BE2C (cell line): ENCODE results near the gene BARHL1.

Experiments
- DNase-seq: peaks from one replicate; pipeline ENCODE4 v3.0.0-alpha.2; 2020
- H3K27me3 ChIP-seq: fragments of 250-450 bp; sonication (Bioruptor Pico); 2 replicates; pipeline ENCODE4 v1.5.1; 2020; ENCODE audit warnings: mild to moderate bottlenecking
- H3K36me3 ChIP-seq: fragments of 250-450 bp; sonication (Bioruptor Pico); 2 replicates; pipeline ENCODE4 v1.5.1; 2020; ENCODE audit warnings: mild to moderate bottlenecking
- H3K4me1 ChIP-seq: fragments of 250-450 bp; sonication (Bioruptor Pico); 2 replicates; pipeline ENCODE4 v1.5.1; 2020
- H3K4me3 ChIP-seq: 2 replicates; pipeline ENCODE4 v1.5.1; 2011; ENCODE audit warnings: low read depth, low read length
- H3K9me3 ChIP-seq: fragments of 250-450 bp; sonication (Bioruptor Pico); 2 replicates; pipeline ENCODE4 v1.5.1; 2020
- TF ChIP-seq, protein P1 (sequence below): IDR thresholded peaks from 2 replicates; pipeline ENCODE4 v1.5.1; 2012; ENCODE audit warnings: mild to moderate bottlenecking, low read depth, low read length

Gene BARHL1

DNA sequence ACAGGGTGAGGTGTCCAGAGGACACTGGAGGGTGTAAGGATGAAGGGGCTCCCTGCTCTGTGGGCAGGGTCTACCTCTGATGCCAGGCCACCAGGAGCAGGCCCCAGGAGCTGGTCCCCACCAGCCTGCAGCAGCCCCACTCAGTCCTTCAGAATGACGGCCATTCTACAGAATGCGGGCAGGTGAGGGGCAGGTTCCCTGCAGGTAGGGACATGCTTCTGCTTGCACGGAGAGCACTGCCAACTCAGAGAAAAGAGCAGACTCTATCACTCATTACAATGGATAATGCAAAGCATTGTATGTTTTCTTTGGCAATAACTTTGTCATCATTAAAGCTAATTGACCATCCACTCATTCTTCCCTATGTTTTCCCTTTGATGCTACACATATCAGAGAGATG lies 48.4 kb downstream of the BARHL1 start:
- DNase-seq: no peak
- no peak overlapping the region for H3K4me3 ChIP-seq
- H3K4me1 ChIP-seq: no peaks in the 10 kb centered on the region; the same call in 1 of the 2 replicates
- H3K9me3 ChIP-seq: no peaks in the 10 kb centered on the region
- no peaks in the 10 kb centered on the region for H3K27me3 ChIP-seq
- peaks cover 46% of the 10 kb centered on the region for H3K36me3 ChIP-seq
- TF ChIP-seq, protein P1, sequence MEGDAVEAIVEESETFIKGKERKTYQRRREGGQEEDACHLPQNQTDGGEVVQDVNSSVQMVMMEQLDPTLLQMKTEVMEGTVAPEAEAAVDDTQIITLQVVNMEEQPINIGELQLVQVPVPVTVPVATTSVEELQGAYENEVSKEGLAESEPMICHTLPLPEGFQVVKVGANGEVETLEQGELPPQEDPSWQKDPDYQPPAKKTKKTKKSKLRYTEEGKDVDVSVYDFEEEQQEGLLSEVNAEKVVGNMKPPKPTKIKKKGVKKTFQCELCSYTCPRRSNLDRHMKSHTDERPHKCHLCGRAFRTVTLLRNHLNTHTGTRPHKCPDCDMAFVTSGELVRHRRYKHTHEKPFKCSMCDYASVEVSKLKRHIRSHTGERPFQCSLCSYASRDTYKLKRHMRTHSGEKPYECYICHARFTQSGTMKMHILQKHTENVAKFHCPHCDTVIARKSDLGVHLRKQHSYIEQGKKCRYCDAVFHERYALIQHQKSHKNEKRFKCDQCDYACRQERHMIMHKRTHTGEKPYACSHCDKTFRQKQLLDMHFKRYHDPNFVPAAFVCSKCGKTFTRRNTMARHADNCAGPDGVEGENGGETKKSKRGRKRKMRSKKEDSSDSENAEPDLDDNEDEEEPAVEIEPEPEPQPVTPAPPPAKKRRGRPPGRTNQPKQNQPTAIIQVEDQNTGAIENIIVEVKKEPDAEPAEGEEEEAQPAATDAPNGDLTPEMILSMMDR: no peak

DNA sequence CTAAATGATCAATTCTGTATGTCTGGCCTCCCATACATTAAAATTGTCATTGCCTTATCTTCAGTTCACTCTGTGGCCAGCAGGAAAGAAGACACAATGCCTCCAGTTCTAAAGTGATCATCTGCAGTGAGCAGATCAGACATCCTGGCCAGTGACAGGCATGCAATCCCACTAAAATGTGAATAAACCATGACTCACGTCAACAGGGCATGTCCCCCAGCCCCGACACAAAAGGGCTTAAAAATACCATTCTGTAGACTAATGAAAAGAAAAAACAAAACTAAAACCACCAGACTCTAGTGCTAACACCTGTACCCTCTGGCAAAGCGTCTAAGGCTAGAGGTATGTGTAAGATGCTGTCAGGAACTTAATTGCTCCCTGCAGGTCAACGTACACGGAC lies 48.9 kb downstream of the BARHL1 start:
- H3K4me1 ChIP-seq: no peaks in the 10 kb centered on the region; the same call in 1 of the 2 replicates
- no peak for DNase-seq

DNA sequence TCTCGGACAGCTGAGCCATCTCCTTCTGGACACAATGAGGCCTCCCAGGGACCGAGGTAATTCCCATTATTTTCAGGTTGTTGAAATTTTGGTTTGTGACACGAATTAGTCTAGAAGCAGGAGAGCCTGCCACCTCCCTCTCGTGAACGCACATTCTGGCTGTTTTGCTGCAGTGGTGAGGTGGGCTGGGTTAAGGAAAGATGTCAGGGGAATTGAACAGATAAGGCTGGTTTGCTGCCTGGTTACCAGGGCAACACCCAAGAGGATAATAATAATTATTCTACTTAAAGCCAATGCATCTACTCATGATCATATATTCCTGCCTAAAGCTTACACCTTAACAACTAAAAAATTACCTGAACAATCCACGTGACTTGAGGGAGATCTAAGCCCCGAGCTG lies 49.3 kb downstream of the BARHL1 start:
- TF ChIP-seq, protein P1: no peak
- no peaks in the 10 kb centered on the region for H3K27me3 ChIP-seq
- H3K4me3 ChIP-seq: no peak overlapping the region
- no peaks in the 10 kb centered on the region; the same call in 1 of the 2 replicates for H3K4me1 ChIP-seq
- no peaks in the 10 kb centered on the region for H3K9me3 ChIP-seq
- H3K36me3 ChIP-seq: peaks cover 47% of the 10 kb centered on the region
- DNase-seq: no peak

More for the DNA sequence above, 48.9 kb downstream of the BARHL1 start:
- no peaks in the 10 kb centered on the region for H3K9me3 ChIP-seq
- peaks cover 46% of the 10 kb centered on the region for H3K36me3 ChIP-seq
- TF ChIP-seq, protein P1: no peak
- no peaks in the 10 kb centered on the region for H3K27me3 ChIP-seq
- no peak overlapping the region for H3K4me3 ChIP-seq

DNA sequence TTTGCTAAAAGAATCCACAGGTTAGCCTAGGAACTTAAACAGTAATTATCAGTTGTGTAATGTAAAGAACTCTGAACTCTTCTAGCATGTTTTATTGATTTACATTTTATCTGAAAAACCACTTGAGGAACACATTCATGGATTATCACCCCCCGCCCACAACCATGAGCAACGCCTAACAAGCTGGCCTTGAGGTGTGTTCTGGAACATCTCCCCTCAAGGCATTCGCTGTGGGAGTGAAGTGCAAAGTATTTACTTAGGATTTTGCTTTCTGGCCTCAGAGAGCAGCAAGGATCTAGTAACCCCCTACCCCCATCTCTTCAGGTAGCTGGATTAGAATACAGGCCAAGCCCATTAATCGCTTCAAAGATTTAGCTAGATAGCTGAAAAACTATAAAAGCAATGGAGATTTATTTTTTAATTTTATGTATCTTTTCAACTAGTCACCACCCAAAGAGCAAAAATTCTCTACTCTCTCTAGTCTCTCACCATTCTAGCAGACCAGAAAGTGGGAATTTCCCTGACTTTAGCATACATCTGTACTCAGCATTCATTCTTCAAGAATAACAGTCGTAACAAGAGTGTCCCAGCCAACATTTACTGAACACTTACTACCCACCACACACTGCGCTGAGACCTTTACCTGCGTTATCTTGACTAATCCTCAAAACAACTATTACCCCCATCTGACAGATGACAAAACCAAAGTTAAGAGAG lies 50.2 kb downstream of the BARHL1 start:
- H3K27me3 ChIP-seq: no peaks in the 10 kb centered on the region
- H3K36me3 ChIP-seq: peaks cover 50% of the 10 kb centered on the region
- no peaks in the 10 kb centered on the region; the same call in 1 of the 2 replicates for H3K4me1 ChIP-seq
- H3K9me3 ChIP-seq: no peaks in the 10 kb centered on the region
- TF ChIP-seq, protein P1: no peak
- H3K4me3 ChIP-seq: no peak overlapping the region
- no peak for DNase-seq

DNA sequence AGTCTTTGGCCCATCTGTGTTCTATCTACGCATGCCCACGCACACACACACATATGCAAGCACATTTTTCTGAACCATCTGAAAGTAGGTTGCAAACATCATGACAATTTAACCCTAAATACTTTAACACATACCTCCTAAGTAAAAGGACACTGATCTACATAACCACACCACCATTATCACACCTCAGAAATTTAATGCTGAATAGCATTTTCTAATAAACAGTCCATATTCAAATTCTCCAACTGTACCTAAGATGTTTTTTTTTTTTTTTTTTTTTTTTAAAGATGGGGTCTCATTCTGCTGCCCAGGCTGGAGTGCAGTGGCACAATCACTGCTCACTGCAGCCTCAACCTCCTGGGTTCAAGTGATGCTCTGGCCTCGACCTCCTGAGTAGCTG lies 51.9 kb downstream of the BARHL1 start:
- Histone ChIP-seq H3K36me3 (peaks cover 53% of the 10 kb centered on the region), H3K4me1 (no peaks in the 10 kb centered on the region; the same call in 1 of the 2 replicates), H3K4me3 (no peak overlapping the region), H3K27me3 (no peaks in the 10 kb centered on the region), H3K9me3 (no peaks in the 10 kb centered on the region)
- DNase-seq: no peak
- TF ChIP-seq, protein P1: no peak

DNA sequence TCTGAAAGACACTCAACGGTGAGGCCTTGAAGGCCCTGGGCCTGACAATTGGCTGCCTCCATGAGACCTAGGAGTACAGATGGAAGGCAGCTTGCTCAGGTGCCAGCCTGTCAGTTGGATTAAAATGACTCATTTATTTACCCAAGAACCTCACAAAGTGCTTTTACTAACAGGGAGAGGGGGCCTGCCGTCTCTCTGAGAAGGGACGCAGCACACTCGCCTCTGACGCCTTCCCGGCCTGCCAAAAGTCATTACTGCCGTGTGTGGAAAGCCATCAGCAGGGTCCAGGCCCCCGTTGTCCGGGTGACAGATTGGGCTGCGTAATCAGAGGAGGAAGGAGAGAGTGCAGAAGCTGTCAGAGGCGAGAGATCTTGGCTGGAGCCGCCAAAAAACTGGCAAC lies 54.9 kb downstream of the BARHL1 start:
- TF ChIP-seq, protein P1: no peak
- Histone ChIP-seq H3K4me3 (no peak overlapping the region), H3K4me1 (no peaks in the 10 kb centered on the region), H3K36me3 (peaks cover 57% of the 10 kb centered on the region), H3K27me3 (no peaks in the 10 kb centered on the region), H3K9me3 (no peaks in the 10 kb centered on the region)
- no peak for DNase-seq
